Stimulated activated CD4-positive, alpha-beta T cell treated with anti-CD3 and anti-CD28 coated beads, Interleukin-1b, Interleukin-23, amount 100 ng/mL, for 4 hours (primary cell): ENCODE results near the gene CCNT1.
"Not testable (repeated sequence)": the region's sequence is repeated elsewhere in the genome, so short reads cannot be mapped to it uniquely, and the experiment has no call there.

Source experiments
- DNase-seq, 2 donors: peaks; one replicate each; pipeline ENCODE4 v3.0.0-alpha.2; 2020; ENCODE audit warnings: low read depth in 2 of 2

The CCNT1 gene

DNA sequence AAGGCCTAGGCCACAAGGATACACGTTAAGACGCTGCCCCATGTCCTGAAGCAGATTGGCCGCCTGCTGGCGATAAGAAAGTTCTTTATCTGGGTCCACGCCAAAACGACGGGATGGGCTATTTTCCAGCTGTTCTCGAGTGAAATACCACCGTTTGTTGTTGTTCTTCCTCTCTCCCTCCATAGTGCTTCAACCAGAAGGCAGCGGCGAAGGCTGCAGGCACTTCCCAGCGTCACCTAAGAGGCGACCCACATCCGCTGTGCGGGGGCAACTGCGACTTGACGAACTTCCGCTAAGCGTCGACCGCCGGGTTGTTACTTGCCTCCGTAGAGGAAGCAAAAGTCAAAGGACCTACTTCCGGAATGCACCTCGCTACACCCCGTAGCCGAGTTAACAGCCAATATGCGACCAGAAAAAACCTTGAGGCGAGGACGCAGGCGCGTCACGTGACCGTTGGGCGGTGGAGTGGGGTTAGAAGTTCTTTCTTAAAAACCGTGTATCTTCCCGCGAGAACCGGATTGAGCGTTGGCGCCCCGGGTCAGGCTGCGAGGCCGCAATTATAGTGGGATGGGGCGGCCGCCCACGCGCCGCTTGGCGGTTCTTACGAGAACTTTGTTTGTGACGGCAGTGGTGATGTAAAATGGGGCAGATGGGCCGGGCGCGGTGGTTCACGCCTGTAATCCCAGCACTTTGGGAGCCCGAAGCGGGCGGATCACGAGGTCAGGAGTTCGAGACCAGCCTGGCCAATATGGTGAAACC is at the start of gene CCNT1:
Gene CCNT1, minus strand, starts transcription at position 215 of the 759 bp plus-strand sequence. Its CDS starts 32 bp downstream, at position 183.
- DNase-seq, result peak; percentile 96 to 99

DNA sequence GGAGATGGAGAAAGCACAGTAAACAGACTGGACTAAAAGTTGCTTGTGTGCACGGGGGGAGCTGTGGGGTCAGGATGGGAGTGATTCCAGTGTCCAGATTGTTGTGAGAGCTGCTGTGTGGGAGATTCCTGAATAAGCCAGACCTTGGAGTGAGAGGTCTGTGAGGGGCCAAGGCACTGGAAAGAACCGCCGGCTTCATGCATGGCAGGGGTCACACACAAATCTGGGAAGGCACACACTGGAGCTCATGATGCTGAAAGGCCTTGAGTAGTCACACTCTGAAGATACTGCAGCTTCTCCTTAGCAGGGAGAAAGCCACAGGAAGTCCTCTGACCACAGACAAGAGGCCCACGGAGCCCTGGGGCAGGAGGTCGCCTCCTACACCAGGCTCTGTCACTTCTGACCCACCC is 49.3 kb upstream of the CCNT1 start:
- no peak for DNase-seq

DNA sequence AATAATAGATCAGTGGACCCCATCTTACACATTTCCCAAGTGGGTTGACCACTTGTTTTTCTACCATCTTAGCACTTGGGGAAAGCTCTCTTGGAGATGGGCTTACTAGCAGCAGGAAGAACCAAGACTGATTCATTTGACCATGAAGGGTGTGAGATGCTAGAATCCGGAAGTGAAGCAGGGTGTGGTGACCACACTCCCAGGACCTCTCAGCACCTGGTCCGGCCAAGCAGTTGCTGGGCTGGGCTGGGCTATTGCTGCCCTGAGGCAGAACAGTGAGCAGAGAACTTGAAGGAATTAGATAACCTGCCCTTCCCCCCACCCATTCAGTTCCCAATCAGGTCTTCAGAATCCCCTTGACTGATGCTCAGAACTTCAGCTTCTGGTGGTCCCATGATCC is 48.0 kb upstream of the CCNT1 start:
- DNase-seq, result no peak

DNA sequence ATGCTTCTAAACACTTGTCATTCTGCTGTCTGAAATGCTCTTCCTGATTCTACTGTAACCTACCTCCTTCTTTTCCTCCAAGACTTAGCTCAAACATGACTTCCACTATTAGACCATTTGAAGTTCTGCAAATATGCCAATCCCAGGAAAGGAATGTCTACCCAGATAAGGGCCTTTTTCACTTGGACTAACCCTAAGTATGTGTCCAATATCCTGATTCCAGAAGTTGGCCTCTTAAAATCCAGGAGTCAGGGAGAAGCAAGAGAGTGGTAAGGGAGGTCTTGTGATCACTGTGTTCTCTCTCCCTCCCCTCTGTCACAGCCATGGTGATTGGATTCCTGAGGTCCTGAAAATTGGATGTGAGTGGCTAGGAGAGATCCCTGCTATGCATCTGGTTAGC is 42.2 kb upstream of the CCNT1 start:
- no peak for DNase-seq

- DNase-seq, result no peak
These were observed 41.7 kb upstream of the CCNT1 start for GRCh38 chr12:48758186-48758585.

GRCh38 chr12:48750769-48751356 is 34.4 kb upstream of the CCNT1 start:
- no peak for DNase-seq

- no peak for DNase-seq
These were observed 33.7 kb upstream of the CCNT1 start for GRCh38 chr12:48750215-48750614.

- DNase-seq, result no peak
These were observed 27.9 kb upstream of the CCNT1 start for GRCh38 chr12:48744251-48745008.

- DNase-seq, result no peak
These were observed 23.2 kb upstream of the CCNT1 start for GRCh38 chr12:48739618-48740269.

GRCh38 chr12:48736456-48736855 is 19.9 kb upstream of the CCNT1 start:
- no peak for DNase-seq

DNA sequence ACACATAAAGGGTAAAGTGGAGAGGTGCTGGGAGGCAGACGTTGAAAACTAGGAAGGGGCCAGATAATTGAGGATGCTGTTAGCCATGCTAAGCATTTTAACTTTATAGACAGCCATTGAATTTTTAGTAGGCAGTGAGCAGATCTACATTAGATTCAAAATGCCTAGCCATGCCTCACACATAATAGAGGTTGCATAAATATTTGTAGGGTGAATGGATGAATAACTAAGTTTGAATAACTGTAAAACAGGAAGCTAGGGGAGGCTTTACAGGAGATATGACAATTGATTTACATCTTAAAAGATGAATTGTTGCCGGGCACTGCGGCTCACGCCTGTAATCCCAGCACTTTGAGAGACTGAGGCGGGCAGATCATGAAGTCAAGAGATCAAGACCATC is 12.3 kb upstream of the CCNT1 start:
- DNase-seq, result no peak

- DNase-seq, result not testable (repeated sequence)
These were observed 4.2 kb upstream of the CCNT1 start for GRCh38 chr12:48720737-48721136.

DNA sequence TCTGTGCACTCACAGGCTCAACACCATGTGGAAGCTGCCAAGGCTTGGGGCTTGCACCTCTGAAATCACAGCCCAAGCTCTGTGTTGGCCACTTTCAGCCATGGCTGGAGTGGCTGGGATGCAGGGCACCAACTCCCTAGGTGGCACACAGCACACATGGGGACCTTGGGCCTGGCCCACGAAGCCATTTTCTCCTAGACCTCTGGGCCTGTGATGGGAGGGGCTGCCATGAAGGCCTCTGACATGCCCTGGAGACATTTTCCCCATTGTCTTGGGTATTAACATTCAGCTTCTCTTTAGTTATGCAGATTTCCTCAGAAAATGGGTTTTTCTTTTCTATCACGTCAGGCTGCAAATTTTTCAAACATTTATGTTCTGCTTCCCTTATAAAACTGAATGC is 3.7 kb upstream of the CCNT1 start:
- not testable (repeated sequence) for DNase-seq

GRCh38 chr12:48719002-48719401 is 2.5 kb upstream of the CCNT1 start:
- not testable (repeated sequence) for DNase-seq

- no peak for DNase-seq
These were observed 767 bp upstream of the CCNT1 start for GRCh38 chr12:48717252-48717695.

DNA sequence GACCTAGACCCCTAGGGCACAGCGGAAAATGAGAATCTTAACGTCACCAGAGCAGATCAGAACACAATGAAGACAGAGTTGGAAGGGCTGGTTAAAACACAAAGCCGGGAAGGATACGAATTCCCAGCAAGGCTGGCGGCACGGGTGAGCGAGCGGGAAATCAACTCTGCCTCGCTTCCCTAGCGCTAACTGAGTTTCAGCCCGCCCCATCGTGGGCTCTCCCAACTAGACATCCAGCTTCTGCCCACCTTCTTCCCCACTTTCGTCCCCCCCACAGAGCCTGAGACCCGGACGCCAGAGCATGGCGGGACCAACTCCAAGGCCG is 377 bp downstream of the CCNT1 start:
- no peak for DNase-seq

GRCh38 chr12:48712209-48712608 is 4.3 kb downstream of the CCNT1 start:
- no peak for DNase-seq

DNA sequence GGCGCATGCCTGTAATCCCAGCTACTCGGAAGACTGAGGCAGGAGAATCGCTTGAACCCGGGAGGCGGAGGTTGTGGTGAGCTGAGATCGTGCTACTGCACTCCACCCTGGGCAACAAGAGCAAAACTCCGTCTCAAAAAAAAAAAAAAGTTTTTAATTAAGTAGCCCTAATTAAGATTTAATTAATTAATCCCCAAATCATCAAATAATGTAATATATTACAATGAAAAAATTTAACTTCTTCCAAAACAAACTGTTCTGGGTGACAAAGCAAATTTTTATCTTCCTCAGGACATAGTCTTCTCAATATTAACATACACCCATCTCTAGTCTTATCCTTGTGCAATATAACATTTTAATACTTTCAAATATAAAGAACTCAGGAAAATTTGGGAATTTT is 17.7 kb downstream of the CCNT1 start:
- DNase-seq, result not testable (repeated sequence)

DNA sequence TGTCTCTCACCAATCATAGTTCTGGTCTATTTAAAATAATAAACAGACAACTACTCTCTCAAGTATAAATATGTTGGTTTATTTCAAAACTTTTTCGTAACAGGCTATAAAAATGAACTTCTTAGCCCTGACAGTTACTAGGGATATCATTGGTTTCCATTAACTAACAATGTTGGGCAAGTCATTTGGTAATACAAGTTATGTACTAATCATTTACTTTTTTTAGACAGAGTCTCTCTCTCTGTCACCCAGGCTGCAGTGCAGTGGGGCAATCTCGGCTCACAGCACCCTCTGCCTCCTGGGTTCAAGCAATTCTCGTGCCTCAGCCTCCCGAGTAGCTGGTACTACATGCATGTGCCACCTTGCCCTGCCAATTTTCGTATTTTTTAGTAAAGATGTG is 19.9 kb downstream of the CCNT1 start:
- DNase-seq, result no peak

DNA sequence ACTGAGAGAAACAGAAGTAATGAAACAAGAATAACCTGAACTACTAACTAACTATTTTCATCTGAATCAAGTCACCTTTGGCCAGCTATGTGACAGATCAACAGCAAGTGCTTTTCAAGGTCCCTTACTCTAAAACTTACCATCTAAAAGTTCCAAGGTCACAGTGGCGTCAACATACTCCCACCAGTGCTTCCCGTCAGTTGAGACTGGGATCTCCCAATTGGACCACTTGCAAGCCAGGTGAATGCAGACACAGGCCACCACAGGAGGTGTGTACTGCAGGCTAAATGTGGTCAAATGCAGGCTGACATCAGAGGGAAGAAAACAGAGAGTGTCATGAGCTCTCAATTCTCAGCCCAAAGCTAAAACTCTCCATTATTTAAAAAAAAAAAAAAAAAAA is 20.6 kb downstream of the CCNT1 start:
- no peak for DNase-seq

- no peak for DNase-seq
These were observed 22.5 kb downstream of the CCNT1 start for GRCh38 chr12:48694038-48694437.

GRCh38 chr12:48693572-48693971 is 22.9 kb downstream of the CCNT1 start:
- DNase-seq, result no peak
